AG08396 (cell line): ENCODE measurements around the gene RNF157.

ENCODE experiments used
- DNase-seq: peaks from one replicate; pipeline ENCODE4 v3.0.0; 2012; ENCODE audit warnings: low spot score, mixed read lengths

RNF157 gene

GRCh38 chr17:76140661-76141211 lies 99.6 kb downstream of the RNF157 start:
- DNase-seq, result no peak

GRCh38 chr17:76139801-76140660 lies 100.3 kb downstream of the RNF157 start:
- no peak for DNase-seq

GRCh38 chr17:76138896-76139752 lies 101.2 kb downstream of the RNF157 start:
- no peak for DNase-seq

GRCh38 chr17:76138234-76138895 lies 101.9 kb downstream of the RNF157 start:
- peak; percentile 59 for DNase-seq

- no peak for DNase-seq
These were observed 102.7 kb downstream of the RNF157 start for GRCh38 chr17:76137351-76138233.

- DNase-seq, result no peak
These were observed 103.3 kb downstream of the RNF157 start for GRCh38 chr17:76137001-76137350.

- DNase-seq, result no peak
These were observed 103.9 kb downstream of the RNF157 start for GRCh38 chr17:76136276-76137000.

- DNase-seq, result no peak
These were observed 104.5 kb downstream of the RNF157 start for GRCh38 chr17:76135810-76136188.

GRCh38 chr17:76134911-76135809 lies 105.1 kb downstream of the RNF157 start:
- DNase-seq, result no peak

- no peak for DNase-seq
These were observed 107.5 kb downstream of the RNF157 start for GRCh38 chr17:76132574-76133338.

GRCh38 chr17:76131692-76132573 lies 108.4 kb downstream of the RNF157 start:
- DNase-seq, result no peak

GRCh38 chr17:76131051-76131691 lies 109.1 kb downstream of the RNF157 start:
- DNase-seq, result no peak

- DNase-seq, result no peak
These were observed 109.8 kb downstream of the RNF157 start for GRCh38 chr17:76130473-76130872.

GRCh38 chr17:76125922-76126321 lies 114.4 kb downstream of the RNF157 start:
- no peak for DNase-seq

GRCh38 chr17:76125391-76125675 lies 115.0 kb downstream of the RNF157 start:
- no peak for DNase-seq

GRCh38 chr17:76124582-76125390 lies 115.5 kb downstream of the RNF157 start:
- DNase-seq, result peak; percentile 2
